ENCODE measurements around the gene AKAP4.

- TF ChIP-seq USF2 (CRISPR knock-in tag; IDR thresholded peaks at IDR 0.05) (peak; percentile 78), TEAD1 (CRISPR knock-in tag; IDR thresholded peaks at IDR 0.05) (no peak), SMAD3 (CRISPR knock-in tag; IDR thresholded peaks at IDR 0.05; ENCODE audit: borderline replicate concordance) (no peak), CTCF (IDR thresholded peaks at IDR 0.05) (peak; percentile 54)
These were observed 3.6 kb upstream of the AKAP4 start, which contains the start of gene CCNB3 for GRCh38 chrX:50204364-50204899.
